Mesenchymal stem cell (in vitro differentiated cells and primary cell): ENCODE data around the gene PITPNC1.
"Not testable (repeated sequence)": the region's sequence is repeated elsewhere in the genome, so short reads cannot be mapped to it uniquely, and the experiment has no call there.

ENCODE experiments used
- DNase-seq: peaks from one replicate; pipeline ENCODE4 v3.0.0-alpha.2; 2013
- H2AFZ ChIP-seq: one replicate; pipeline ENCODE4 v1.6.1; 2013; ENCODE audit warnings: low read depth, mild to moderate bottlenecking, control low read depth, inconsistent platforms, low read length, moderate library complexity
- H2AK5ac ChIP-seq: 2 replicates; pipeline ENCODE4 v1.6.1; 2013; ENCODE audit warnings: low read length, moderate library complexity, mild to moderate bottlenecking, inconsistent platforms; ENCODE audit not compliant: severe bottlenecking
- H2BK120ac ChIP-seq: one replicate; pipeline ENCODE4 v1.6.1; 2013; ENCODE audit warnings: low read depth, mild to moderate bottlenecking, inconsistent platforms, low read length, moderate library complexity
- H2BK12ac ChIP-seq, 2 experiments: one replicate each; pipeline ENCODE4 v1.6.1; 2013; ENCODE audit warnings: inconsistent platforms in 2 of 2, low read length in 2 of 2, mild to moderate bottlenecking in 2 of 2, moderate library complexity in 2 of 2, control low read depth in 1 of 2
- H2BK15ac ChIP-seq: one replicate; pipeline ENCODE4 v1.6.1; 2013; ENCODE audit warnings: mild to moderate bottlenecking, low read depth, inconsistent platforms; ENCODE audit not compliant: poor library complexity, severe bottlenecking
- H2BK5ac ChIP-seq: 2 replicates; pipeline ENCODE4 v1.6.1; 2013; ENCODE audit warnings: low read depth, mild to moderate bottlenecking, low read length, control low read depth, inconsistent platforms; ENCODE audit not compliant: poor library complexity, severe bottlenecking
- H3K14ac ChIP-seq, 2 experiments: one replicate each; pipeline ENCODE4 v1.6.1; 2013; ENCODE audit warnings: inconsistent platforms in 2 of 2, low read length in 2 of 2, control low read depth in 1 of 2, mild to moderate bottlenecking in 1 of 2, moderate library complexity in 1 of 2
- H3K18ac ChIP-seq, 2 experiments: one replicate each; pipeline ENCODE4 v1.6.1; 2013; ENCODE audit warnings: inconsistent platforms in 2 of 2, low read length in 2 of 2, control low read depth in 1 of 2, low read depth in 1 of 2, mild to moderate bottlenecking in 1 of 2
- H3K23ac ChIP-seq, 2 experiments: one replicate each; pipeline ENCODE4 v1.6.1; 2013; ENCODE audit warnings: inconsistent platforms in 2 of 2, low read length in 2 of 2, mild to moderate bottlenecking in 2 of 2, moderate library complexity in 2 of 2, control low read depth in 1 of 2
- H3K27ac ChIP-seq: 2 replicates; pipeline ENCODE4 v1.5.1; 2013; ENCODE audit warnings: mild to moderate bottlenecking, moderate library complexity, low read length, control low read depth, inconsistent platforms; ENCODE audit not compliant: poor library complexity, severe bottlenecking
- H3K27me3 ChIP-seq, 2 experiments: 2 replicates each; pipeline versions ENCODE4 v1.6.1 to v1.7.0; 2013; ENCODE audit warnings: low read length in 2 of 2, mild to moderate bottlenecking in 2 of 2, moderate library complexity in 2 of 2, control low read depth in 1 of 2, inconsistent platforms in 1 of 2; ENCODE audit not compliant: control insufficient read depth in 1 of 2, insufficient read depth in 1 of 2
- H3K36me3 ChIP-seq, 2 experiments: 2 replicates each; pipeline versions ENCODE4 v1.6.1 to v1.7.0; 2013; ENCODE audit warnings: low read length in 2 of 2, control low read depth in 1 of 2, inconsistent platforms in 1 of 2, low read depth in 1 of 2, mild to moderate bottlenecking in 1 of 2; ENCODE audit not compliant: insufficient read depth in 2 of 2, control insufficient read depth in 1 of 2
- H3K4ac ChIP-seq, 2 experiments: one replicate each; pipeline ENCODE4 v1.6.1; 2013; ENCODE audit warnings: inconsistent platforms in 2 of 2, low read length in 2 of 2, mild to moderate bottlenecking in 2 of 2, moderate library complexity in 2 of 2, control low read depth in 1 of 2, low read depth in 1 of 2
- H3K4me1 ChIP-seq: 2 replicates; pipeline ENCODE4 v1.6.1; 2013; ENCODE audit warnings: low read depth, low read length, control low read depth; ENCODE audit not compliant: control insufficient read depth, insufficient read depth
- H3K4me2 ChIP-seq: 2 replicates; pipeline ENCODE4 v1.6.1; 2013; ENCODE audit warnings: low read length, mild to moderate bottlenecking, inconsistent platforms; ENCODE audit not compliant: poor library complexity, severe bottlenecking
- H3K4me3 ChIP-seq, 2 experiments: 2 replicates each; pipeline versions ENCODE4 v1.5.1 to v1.7.0; 2013; ENCODE audit warnings: low read length in 2 of 2, mild to moderate bottlenecking in 2 of 2, control low read depth in 1 of 2, low read depth in 1 of 2; ENCODE audit not compliant: insufficient read depth in 1 of 2
- H3K79me1 ChIP-seq: replicated peaks from 2 replicates; pipeline ENCODE4 v1.6.1; 2013; ENCODE audit warnings: mild to moderate bottlenecking, control low read depth, low read length, inconsistent platforms; ENCODE audit not compliant: poor library complexity, severe bottlenecking
- H3K9ac ChIP-seq: 2 replicates; pipeline ENCODE4 v1.7.0; 2013; ENCODE audit warnings: mild to moderate bottlenecking, low read length, moderate library complexity
- H3K9me3 ChIP-seq: 2 replicates; pipeline ENCODE4 v1.7.0; 2013; ENCODE audit warnings: mild to moderate bottlenecking, low read length; ENCODE audit not compliant: control insufficient read depth
- H4K8ac ChIP-seq: one replicate; pipeline ENCODE4 v1.6.1; 2013; ENCODE audit warnings: inconsistent platforms, mild to moderate bottlenecking, low read length, moderate library complexity
- H4K91ac ChIP-seq: one replicate; pipeline ENCODE4 v1.6.1; 2013; ENCODE audit warnings: mild to moderate bottlenecking, low read length, inconsistent platforms
- WGBS: methylation state at CpG from one replicate; pipeline ENCODE4 v1.1.7; 2013; ENCODE audit warnings: mixed read lengths; 5-methylcytosine and 5-hydroxymethylcytosine counted together

Gene PITPNC1

GRCh38 chr17:67417507-67417906 is 40.4 kb downstream of the PITPNC1 start:
- Histone ChIP-seq H2AK5ac (no peak overlapping the region), H3K4me1 (peaks cover 5% of the 10 kb centered on the region), H3K4me2 (no peak overlapping the region), H2BK12ac (no peak overlapping the region), H3K27ac (no peak overlapping the region), H2BK15ac (no peak overlapping the region), H3K79me1 (peaks cover 23% of the 10 kb centered on the region), H3K4ac (no peak overlapping the region), H2BK5ac (no peak overlapping the region), H3K36me3 (no peaks in the 10 kb centered on the region), H3K4me3 (no peak overlapping the region), H4K91ac (no peak overlapping the region), H3K27me3 (no peaks in the 10 kb centered on the region), H2AFZ (no peak overlapping the region), H4K8ac (no peak overlapping the region), H3K9me3 (no peaks in the 10 kb centered on the region), H3K18ac (no peak overlapping the region), H3K23ac (no peak overlapping the region), H3K9ac (no peak overlapping the region), H2BK120ac (no peak overlapping the region), H3K14ac (no peak overlapping the region)
- no peak for DNase-seq
- WGBS: 100% methylated on average over 1 of the region's 1 CpG

GRCh38 chr17:67420994-67421393 is 43.9 kb downstream of the PITPNC1 start:
- no peaks in the 10 kb centered on the region for H3K36me3 ChIP-seq
- H3K9ac ChIP-seq: no peak overlapping the region
- H2BK5ac ChIP-seq: no peak overlapping the region
- H3K14ac ChIP-seq: no peak overlapping the region
- H2BK12ac ChIP-seq: no peak overlapping the region
- no peak overlapping the region for H3K23ac ChIP-seq
- H2BK120ac ChIP-seq: no peak overlapping the region
- peaks cover 5% of the 10 kb centered on the region for H3K4me1 ChIP-seq
- H2BK15ac ChIP-seq: no peak overlapping the region
- no peak overlapping the region for H3K27ac ChIP-seq
- no peak overlapping the region for H4K91ac ChIP-seq
- H3K18ac ChIP-seq: no peak overlapping the region
- no peaks in the 10 kb centered on the region for H3K27me3 ChIP-seq
- H3K9me3 ChIP-seq: no peaks in the 10 kb centered on the region
- no peak overlapping the region for H4K8ac ChIP-seq
- no peak for DNase-seq
- H2AFZ ChIP-seq: no peak overlapping the region
- no peak overlapping the region for H3K4me2 ChIP-seq
- 80% methylated on average over 5 of the region's 5 CpGs for WGBS
- no peak overlapping the region for H3K4ac ChIP-seq
- H3K4me3 ChIP-seq: no peak overlapping the region
- H3K79me1 ChIP-seq: peaks cover 10% of the 10 kb centered on the region
- H2AK5ac ChIP-seq: no peak overlapping the region

- H3K14ac ChIP-seq: no peak overlapping the region
- H3K23ac ChIP-seq: no peak overlapping the region
- no peak overlapping the region for H2BK120ac ChIP-seq
- no peak overlapping the region for H2AK5ac ChIP-seq
- no peaks in the 10 kb centered on the region for H3K36me3 ChIP-seq
- no peak overlapping the region for H2AFZ ChIP-seq
- no peaks in the 10 kb centered on the region for H3K9me3 ChIP-seq
- 5% methylated on average over 3 of the region's 3 CpGs for WGBS
- H3K4ac ChIP-seq: no peak overlapping the region
- H4K91ac ChIP-seq: no peak overlapping the region
- no peak overlapping the region for H2BK12ac ChIP-seq
- no peak overlapping the region for H2BK5ac ChIP-seq
- H3K27ac ChIP-seq: no peak overlapping the region
- DNase-seq: peak; percentile 73
- no peak overlapping the region for H3K4me2 ChIP-seq
- no peak overlapping the region for H2BK15ac ChIP-seq
- no peaks in the 10 kb centered on the region for H3K27me3 ChIP-seq
- peaks cover 5% of the 10 kb centered on the region for H3K4me1 ChIP-seq
- no peak overlapping the region for H3K4me3 ChIP-seq
- no peak overlapping the region for H3K18ac ChIP-seq
- H3K9ac ChIP-seq: no peak overlapping the region
- H4K8ac ChIP-seq: no peak overlapping the region
- H3K79me1 ChIP-seq: peaks cover 7% of the 10 kb centered on the region
Measured at GRCh38 chr17:67421869-67422273, 44.8 kb downstream of the PITPNC1 start.

- not testable (repeated sequence) for H3K4ac ChIP-seq
Measured at GRCh38 chr17:67422296-67422695, 45.2 kb downstream of the PITPNC1 start.

More at GRCh38 chr17:67422296-67422695, 45.2 kb downstream of the PITPNC1 start:
- not testable (repeated sequence) for H3K14ac ChIP-seq, H3K18ac ChIP-seq, H2BK15ac ChIP-seq, H2AFZ ChIP-seq, H3K79me1 ChIP-seq, H3K27ac ChIP-seq, H3K27me3 ChIP-seq, H3K9me3 ChIP-seq, H2BK120ac ChIP-seq, H4K8ac ChIP-seq, H3K23ac ChIP-seq, H3K9ac ChIP-seq, H2AK5ac ChIP-seq, H3K4me3 ChIP-seq, H3K4me2 ChIP-seq, H3K36me3 ChIP-seq, H4K91ac ChIP-seq, H3K4me1 ChIP-seq, H2BK12ac ChIP-seq, DNase-seq, H2BK5ac ChIP-seq
- WGBS: 100% methylated on average over 1 of the region's 4 CpGs
